Embryonic facial prominence (tissue), 1 donor: Measurements from ENCODE around the gene CDCA4.
A peak's percentile ranks its signal among the peaks of the same experiment; 100 is the strongest.
"Not testable (repeated sequence)": the region's sequence is repeated elsewhere in the genome, so short reads cannot be mapped to it uniquely, and the experiment has no call there.

Source experiments
- DNase-seq: peaks from one replicate; pipeline ENCODE4 v3.0.0-alpha.2; 2016; ENCODE audit errors: extremely low spot score

The CDCA4 gene

DNA sequence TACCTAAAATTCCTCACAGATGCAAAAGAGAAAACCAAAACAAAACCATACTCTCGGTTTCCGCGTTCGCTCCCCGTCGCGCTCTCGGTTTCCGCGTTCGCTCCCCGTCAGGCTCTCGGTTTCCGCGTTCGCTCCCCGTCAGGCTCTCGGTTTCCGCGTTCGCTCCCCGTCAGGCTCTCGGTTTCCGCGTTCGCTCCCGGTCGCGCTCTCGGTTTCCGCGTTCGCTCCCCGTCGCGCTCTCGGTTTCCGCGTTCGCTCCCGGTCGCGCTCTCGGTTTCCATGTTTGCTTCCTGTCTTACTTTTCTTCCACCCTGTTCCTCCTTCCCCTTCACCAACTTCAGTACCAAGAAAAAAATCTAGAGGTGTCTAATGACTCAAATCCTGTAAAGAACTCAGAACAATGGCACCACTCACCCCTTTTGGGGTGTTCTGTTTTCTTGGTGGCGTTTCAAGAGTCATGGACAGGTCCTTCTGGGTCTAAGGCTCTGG is 12.6 kb upstream of the CDCA4 start:
- DNase-seq: not testable (repeated sequence)

DNA sequence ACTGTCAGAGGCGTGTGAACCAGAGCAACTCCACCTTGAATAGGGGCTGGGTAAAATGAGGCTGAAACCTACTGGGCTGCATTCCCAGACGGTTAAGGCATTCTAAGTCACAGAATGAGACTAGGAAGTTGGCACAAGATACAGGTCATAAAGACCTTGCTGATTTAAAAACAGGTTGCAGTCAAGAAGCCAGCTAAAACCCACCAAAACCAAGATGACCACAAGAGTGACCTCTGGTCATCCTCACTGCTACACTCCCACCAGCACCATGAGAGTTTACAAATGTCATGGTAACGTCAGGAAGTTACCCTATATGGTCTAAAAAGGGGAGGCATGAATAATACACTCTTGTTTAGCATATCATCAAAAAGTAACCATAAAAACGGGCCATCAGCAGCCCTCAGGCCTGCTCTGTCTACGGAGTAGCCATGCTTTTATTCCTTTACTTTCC is 11.6 kb upstream of the CDCA4 start:
- not testable (repeated sequence) for DNase-seq

- DNase-seq: no peak
Measured at GRCh38 chr14:105030836-105031396, 10.0 kb upstream of the CDCA4 start.

GRCh38 chr14:105030194-105030593 is 9.3 kb upstream of the CDCA4 start:
- no peak for DNase-seq

DNA sequence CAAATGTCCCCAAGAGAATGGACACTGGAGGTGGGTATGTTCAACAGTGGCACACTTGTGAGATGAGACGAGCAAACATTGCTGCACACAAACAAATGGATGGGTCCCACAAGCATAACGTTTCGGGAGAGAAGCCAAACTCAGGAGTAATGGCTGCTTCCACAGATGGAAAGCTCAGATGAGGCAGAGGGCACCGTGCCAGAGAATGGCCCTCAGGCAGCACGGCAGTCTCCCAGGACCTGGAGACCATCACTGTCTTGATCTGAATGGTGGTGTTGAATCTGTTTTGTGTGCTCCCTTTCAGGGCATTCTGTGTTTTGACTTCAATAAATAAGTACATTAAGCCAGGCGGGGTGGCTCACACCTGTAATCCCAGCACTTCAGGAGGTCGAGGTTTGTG is 8.5 kb upstream of the CDCA4 start:
- no peak for DNase-seq

GRCh38 chr14:105028251-105028927 is 7.5 kb upstream of the CDCA4 start:
- no peak for DNase-seq

DNA sequence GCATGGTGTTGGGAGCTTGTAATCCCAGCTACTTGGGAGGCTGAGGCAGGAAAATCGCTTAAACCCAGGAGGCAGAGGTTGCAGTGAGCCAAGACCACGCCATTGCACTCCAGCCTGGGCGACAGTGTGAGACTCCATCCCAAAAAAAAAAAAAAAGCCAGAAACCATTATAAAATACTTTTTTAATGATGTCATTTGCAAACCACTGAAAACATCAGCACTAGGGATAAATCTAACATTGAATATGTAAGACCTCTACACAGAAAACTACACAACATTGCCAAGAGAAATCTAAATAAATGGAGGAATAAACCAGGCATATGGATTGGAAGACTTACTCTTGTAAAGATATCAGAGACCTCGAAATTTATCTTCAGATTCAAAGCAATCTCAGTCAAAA is 6.8 kb upstream of the CDCA4 start:
- not testable (repeated sequence) for DNase-seq

- DNase-seq: no peak
Measured at GRCh38 chr14:105026802-105027563, 6.1 kb upstream of the CDCA4 start.

GRCh38 chr14:105026033-105026785 is 5.3 kb upstream of the CDCA4 start:
- no peak for DNase-seq

- no peak for DNase-seq
Measured at GRCh38 chr14:105025429-105025828, 4.5 kb upstream of the CDCA4 start.

DNA sequence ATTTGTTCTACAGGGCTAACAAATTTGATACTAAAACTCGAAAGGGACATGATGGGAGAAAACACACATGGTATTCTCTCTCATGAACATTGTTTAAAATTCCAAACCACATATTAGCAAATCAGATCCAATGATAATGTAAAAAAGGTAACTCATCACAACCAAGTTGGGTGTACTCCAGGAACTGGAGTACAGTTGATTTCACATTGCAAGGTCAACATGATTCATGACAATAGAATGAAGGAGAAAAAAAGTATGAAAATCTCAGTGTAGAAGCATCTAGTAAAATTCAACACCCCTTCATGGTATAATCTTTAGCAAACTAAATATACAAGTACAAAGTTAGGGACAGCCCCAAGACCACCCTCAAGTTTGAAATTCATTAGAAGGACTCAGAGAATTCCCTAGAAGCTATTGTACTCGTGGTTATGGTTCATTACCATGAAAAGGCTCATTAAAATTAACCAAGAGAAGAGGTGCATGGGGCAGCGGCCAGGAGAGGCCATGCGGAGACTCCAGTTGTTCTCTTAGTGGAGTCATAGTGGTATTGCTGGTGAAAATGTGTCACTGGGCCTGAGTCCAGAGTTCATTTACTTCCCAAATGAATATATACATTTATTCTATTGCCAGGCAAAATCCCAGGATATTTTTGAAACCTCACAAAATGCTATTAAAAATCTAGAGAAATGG is 3.1 kb upstream of the CDCA4 start:
- DNase-seq: no peak

DNA sequence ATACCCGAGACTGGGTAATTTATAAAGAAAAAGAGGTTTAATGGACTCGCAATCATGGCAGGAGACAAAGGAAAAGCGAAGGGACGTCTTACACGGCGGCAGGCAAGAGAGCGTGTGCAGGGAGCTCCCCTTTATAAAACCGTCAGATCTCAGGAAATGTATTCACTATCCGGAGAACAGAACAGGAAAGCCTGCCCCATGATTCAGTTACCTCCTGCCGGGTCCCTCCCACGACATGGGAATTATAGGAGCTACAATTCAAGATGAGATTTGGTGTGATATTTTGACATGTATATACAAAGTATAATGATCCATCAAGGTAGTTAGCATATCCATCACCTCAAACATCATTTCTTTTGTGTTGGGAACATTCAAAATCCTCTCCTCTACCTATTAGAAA is 2.3 kb upstream of the CDCA4 start:
- no peak for DNase-seq

DNA sequence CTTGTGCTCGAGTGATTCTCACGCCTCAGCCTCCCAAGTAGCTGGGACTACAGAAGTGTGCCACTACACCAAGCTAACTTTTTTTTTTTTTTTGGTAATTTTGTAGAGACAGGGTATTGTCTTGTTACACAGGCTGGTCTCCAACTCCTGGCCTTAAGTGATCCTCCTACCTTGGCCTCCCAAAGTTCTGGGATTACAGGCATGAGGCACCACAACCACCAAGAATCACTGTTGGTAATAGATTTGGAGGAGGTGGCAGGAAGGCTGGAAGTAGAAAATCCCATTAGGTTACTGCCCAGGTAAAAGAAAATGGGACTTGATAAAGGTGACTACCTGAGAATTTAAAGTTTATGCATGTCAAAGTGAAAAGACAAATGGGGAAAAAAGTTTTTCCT is 1.4 kb upstream of the CDCA4 start:
- DNase-seq: no peak

- peak; percentile 40 for DNase-seq
Measured at GRCh38 chr14:105021656-105022275, 883 bp upstream of the CDCA4 start.

DNA sequence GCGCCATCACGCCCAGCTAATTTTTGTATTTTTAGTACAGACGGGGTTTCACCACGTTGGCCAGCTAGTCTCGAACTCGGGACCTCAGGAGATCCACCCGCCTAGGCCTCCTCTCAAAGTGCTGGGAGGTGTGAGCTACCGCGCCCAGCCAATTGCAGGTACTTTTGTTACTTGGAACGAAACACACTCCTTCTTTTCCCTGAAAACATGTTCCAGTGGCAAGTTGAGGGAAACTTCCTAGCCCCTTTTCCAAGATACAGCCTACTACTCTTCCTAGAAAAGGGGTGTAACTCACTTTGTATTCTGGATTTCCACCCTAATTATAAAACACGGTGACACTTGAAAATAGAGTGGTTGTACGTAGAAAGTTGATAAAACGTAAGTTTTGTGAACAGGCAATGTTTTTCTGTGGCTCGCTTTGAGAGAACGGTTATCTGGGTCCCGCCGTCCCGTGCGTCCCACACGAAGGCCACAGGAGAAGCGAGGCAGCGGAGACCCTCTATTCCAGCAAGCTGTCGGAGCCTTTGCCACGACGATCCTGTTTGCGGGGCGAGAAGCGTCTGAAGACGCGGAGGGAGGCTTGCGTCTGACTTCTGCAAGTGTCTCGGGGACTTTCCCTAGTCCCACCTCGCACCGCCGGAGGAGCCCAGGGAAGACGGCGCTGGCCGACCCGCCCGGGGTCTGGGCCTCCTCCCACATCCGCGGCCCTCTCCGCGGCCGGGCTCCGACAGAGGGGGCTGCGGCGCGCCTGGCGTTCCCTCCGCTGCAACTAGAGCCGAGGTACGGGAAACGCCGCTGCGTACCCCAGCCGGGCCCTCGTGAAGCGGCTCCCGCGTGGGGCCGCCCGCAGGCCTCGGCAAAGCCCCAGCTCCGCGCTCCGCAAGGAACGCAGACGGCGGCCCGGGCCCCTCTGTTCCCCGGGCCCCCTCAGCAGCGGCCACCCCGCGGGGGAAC is 745 bp downstream of the CDCA4 start:
- DNase-seq: peak; percentile 23

- DNase-seq: no peak
Measured at GRCh38 chr14:105018414-105018813, 2.5 kb downstream of the CDCA4 start.

- DNase-seq: no peak
Measured at GRCh38 chr14:105015905-105016304, 5.0 kb downstream of the CDCA4 start.

GRCh38 chr14:105015242-105015641 is 5.6 kb downstream of the CDCA4 start:
- DNase-seq: no peak

DNA sequence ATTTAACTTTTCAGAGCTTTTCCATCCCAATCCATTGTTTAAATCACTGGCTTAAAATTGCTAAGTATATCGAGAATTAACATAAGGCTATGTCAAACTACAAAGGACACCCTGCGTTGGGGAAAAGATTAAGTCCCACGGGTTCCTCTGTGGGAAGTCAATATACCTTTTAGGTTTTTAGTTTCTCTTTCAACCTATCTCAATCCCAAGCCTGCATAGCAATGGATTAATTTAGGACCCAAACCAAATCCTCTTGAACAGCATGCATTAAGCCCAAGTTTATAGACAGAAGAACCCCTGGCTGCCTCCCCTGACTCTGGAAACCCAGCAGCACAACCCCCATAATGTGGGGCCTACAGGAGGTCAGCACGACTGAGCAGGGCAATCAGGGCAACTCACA is 6.3 kb downstream of the CDCA4 start:
- no peak for DNase-seq

GRCh38 chr14:105014032-105014431 is 6.9 kb downstream of the CDCA4 start:
- DNase-seq: no peak
